ENCODE measurements around the gene RCN1.

DNA sequence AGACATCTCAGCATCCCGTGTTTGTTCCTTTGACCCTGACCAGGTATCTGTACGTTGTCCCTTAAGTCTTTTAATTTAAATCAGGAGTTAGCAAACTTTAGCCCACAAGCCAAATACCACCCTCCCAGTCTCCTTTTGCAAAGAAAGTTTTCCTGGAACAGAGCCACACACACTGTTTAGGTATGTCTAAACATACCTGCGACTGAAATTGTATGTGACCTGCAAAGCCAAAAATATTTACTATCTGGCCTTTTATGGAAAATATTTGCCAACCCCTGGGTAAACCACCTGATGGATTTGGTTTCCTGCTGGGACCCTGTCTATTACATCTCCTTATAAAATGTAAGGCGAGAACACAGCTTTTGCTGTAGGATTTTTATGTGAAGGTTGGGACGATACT is 20.2 kb upstream of the RCN1 start:
- TF ChIP-seq, protein P1, sequence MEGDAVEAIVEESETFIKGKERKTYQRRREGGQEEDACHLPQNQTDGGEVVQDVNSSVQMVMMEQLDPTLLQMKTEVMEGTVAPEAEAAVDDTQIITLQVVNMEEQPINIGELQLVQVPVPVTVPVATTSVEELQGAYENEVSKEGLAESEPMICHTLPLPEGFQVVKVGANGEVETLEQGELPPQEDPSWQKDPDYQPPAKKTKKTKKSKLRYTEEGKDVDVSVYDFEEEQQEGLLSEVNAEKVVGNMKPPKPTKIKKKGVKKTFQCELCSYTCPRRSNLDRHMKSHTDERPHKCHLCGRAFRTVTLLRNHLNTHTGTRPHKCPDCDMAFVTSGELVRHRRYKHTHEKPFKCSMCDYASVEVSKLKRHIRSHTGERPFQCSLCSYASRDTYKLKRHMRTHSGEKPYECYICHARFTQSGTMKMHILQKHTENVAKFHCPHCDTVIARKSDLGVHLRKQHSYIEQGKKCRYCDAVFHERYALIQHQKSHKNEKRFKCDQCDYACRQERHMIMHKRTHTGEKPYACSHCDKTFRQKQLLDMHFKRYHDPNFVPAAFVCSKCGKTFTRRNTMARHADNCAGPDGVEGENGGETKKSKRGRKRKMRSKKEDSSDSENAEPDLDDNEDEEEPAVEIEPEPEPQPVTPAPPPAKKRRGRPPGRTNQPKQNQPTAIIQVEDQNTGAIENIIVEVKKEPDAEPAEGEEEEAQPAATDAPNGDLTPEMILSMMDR (IDR thresholded peaks at IDR 0.05): no peak
- no peak for TF ChIP-seq POLR2AphosphoS5 (IDR thresholded peaks at IDR 0.05)
- TF ChIP-seq POLR2A (IDR thresholded peaks at IDR 0.05): no peak
- no peak for TF ChIP-seq EP300 (IDR thresholded peaks at IDR 0.05)

All from upper lobe of left lung (tissue), 4 donors.